Hematopoietic multipotent progenitor cell treated with erythropoietin and hydrocortisone succinate and interleukin-3 and kit ligand, for 6 days (in vitro differentiated cells): Measurements from ENCODE around the gene ZNF561.
"Not testable (repeated sequence)": the region's sequence is repeated elsewhere in the genome, so short reads cannot be mapped to it uniquely, and the experiment has no call there.

Experiments
- DNase-seq: peaks from one replicate; pipeline ENCODE4 v3.0.0-alpha.2; 2015

ZNF561 gene

DNA sequence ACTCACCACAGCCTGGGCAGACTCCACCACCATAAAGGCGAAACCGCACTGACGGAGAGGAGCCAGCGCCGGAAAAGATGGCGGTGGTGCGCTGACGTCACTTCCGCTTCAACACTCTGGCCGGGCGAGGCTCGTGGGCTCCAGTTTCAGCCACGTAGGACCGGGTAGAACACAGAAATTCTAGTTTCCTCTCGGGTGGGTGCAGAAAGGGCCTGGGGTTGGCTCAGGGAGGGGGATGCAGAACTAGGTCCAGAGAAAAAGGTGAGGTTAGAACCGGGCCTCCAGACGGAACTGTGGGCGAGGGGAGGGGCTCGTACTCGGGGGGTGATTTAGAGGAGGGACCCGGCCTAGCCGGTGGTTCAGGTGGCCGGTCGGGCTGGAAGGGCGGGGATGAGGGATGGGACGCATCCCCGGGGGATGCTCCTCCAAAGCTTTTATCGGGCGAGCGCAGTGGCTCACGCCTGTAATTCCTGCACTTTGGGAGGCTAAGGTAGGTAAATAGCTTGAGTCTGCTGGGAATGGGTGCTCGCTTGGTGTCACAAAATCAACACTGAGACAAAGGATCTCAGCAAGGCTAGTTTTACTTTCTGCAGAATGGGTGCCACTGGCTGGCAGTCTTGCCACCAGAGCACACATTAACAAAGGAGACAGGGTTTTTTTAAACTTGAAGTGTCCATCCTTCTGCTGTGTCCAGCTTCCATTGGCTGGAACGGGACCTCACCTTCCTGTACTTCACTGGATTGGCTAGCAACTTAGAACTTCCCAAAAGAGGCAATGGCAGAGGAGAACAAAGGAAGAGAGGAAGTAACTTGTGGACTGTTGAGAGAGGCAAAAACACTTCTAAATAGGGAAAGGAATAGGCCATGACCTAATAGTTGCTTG lies at the start of gene ZNF561:
ZNF561 (minus strand) TSS at position 77 of the 882 bp plus-strand sequence. CDS start 1,776 bp downstream, outside the sequence.
- peak; percentile 94 for DNase-seq

DNA sequence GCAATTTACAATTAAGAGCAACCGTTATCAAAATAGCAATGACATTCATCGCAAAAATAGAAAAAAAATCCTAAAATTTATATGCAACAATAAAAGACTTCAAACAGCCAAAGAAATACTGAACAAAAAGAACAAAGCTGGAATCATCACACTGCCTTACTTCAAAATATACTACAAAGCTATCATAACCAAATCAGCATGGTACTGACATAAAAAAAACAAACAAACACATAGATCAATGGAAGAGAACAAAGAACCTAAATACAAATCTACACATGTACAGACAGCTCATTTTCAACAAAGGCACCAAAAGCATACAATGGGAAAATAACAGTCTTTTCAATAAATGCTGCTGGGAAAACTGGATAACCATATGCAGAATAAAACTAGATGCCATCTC lies 47.5 kb upstream of the ZNF561 start:
- no peak for DNase-seq

DNA sequence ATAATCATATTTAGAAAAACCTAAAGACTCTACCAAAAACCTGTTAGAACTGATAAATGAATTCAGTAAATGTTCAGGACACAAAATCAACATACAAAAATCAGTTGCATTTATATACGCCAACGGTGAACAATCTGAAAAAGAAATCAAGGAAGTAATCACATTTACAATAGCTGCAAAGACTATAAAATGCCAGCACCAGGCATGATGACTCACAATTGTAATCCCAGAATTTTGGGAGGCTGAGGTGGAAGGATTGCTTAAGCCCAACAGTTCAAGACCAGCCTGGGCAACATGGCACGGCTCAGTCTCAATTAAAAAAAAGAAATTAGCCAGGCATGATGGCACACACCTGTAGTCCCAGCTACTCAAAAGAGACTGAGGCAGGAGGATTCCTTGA lies 46.9 kb upstream of the ZNF561 start:
- DNase-seq, result no peak

DNA sequence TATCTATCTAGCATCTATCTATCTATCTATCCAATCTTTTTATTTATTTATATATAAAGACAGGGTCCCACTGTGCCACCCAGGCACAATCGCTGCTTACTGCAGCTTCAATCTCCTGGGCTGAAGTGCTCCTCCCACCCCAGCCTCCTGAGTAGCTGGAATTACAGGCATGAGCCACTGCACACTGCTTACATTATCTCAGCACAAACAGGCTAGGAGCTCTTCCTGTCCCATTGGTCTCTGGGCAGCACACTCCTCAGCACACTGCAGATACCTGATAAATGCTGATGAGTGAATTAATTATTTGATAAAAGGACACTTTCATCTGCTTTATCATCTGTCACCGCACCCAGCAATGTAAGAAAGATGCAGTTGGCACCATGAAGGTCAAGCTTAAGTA lies 37.7 kb upstream of the ZNF561 start:
- peak; percentile 68 for DNase-seq

DNA sequence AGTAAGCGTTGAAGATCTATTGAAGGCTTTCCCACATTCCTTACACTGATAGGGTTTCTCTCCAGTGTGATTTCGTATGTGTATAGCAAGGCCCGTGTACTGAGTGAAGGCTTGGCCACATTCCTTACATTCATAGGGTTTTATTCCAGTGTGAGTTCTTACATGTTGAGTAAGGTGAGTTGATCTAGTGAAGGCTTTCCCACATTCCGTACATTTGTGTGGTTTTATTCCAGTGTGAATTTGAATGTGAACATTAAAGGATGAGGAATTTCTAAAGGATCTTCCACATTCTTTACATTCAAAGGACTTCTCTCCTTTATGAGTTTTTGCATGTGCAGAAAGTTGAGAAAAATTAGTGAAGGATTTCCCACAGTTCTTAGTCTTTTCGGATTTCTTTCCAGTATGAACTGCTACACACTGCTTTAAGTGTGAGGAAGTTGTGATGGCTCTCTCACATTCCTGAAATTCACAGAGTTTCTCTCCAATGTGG lies 32.1 kb upstream of the ZNF561 start:
- not testable (repeated sequence) for DNase-seq

DNA sequence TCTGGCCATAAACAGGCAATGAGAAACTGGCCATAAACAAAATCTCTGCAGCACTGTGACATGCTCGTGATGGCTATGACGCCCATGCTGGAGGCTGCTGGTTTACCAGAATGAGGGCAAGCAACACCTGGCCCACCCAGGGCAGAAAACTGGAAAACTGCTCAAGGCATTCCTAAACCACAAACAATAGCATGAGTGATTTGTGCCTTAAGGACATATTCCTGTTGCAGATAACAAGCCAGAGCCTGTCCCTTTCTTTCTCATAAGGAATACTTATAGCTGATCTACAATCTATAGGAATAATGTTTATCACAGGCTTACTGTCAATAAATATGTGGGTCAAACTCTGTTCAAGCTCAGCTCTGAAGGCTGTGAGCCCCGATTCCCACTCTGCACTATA lies 30.4 kb upstream of the ZNF561 start:
- DNase-seq, result not testable (repeated sequence)

DNA sequence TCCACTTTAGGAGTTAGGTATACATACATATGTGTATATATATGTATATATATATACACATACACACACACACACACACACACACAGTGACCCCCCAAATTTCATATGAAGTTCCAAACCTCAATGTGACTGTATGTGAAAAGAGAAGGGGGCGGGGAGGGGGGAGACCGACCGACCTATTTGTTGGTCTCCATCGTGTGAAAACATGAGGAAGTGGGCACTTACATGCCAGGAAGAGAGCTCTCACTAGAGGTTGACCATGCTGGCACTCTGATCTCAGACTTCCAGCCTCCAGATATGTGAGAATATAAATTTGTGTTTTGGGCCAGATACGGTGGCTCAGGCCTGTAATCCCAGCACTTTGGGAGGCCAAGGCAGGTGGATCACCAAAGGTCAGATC lies 29.3 kb upstream of the ZNF561 start:
- DNase-seq, result no peak

DNA sequence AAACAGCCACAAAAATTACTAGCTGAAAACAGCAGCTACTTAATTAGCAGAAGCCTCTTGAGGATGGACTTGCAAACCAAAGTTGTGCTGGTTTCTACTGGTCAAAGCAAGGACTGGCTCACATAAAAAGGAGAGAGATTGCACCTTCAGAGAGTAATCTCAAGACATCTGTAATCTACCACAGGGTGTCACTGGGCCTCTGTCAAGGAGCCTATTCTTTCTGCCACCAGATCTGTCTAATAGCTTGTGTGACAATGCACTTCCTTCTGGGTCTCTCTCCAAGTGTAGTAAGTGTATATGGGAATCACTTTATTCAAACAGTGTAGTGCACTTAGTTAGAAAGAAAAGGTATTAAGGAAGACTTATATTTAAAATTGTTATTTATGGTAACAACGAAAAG lies 24.4 kb upstream of the ZNF561 start:
- peak; percentile 52 for DNase-seq

DNA sequence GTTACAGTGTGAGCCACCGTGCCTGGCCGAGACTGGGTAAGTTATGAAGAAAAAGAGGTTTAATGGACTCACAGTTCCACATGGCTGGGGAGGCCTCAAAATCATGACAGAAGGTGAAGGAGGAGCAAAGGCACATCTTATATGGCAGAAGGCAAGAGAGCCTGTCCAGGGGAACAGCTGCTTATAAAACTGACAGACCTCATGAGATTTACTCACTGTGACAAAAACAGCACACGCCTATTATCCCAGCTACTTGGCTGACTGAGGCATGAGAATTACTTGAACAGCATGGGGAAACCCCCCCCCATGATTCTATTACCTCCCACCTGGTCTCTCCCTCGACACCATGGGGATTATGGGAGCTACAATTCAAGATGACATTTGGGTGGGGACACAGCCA lies 23.4 kb upstream of the ZNF561 start:
- no peak for DNase-seq

DNA sequence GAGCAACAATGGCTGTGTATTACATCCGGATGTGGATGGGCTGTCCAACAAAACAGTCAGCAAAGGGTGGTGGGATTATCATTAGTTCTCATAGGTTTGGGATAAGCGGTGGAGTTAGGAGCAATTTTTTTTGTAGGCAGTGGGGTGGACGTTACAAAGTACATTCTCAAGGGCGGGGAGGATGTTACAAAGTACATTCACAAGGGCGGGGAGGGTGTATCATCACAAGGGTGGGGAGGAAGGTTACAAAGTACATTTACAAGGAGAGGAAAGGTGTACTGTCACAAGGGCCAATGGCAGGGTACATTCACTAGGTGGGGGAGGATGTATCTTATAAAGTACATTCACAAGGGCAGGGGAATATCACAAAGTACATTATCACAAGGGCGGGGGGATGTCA lies 20.8 kb upstream of the ZNF561 start:
- DNase-seq, result no peak

DNA sequence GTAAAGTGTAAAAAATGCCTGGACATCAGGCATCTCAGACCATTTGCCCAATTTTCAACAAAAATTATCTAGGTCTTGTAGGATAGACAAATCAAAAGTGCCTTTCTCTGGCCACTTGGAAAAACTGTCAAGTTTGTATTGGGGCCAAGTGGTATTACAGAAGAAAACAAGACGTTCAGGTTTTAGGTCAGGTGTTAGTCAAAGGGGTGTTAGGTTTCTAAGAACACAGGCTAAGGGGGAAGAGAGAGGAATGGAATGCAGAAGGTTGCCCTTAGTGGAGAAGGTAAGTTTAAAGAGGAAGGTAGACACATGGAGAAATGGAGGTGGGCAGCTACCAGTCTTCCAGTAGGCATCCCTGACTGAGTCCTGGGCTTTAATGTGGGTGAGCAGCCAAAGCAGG lies 19.9 kb upstream of the ZNF561 start:
- DNase-seq, result no peak

DNA sequence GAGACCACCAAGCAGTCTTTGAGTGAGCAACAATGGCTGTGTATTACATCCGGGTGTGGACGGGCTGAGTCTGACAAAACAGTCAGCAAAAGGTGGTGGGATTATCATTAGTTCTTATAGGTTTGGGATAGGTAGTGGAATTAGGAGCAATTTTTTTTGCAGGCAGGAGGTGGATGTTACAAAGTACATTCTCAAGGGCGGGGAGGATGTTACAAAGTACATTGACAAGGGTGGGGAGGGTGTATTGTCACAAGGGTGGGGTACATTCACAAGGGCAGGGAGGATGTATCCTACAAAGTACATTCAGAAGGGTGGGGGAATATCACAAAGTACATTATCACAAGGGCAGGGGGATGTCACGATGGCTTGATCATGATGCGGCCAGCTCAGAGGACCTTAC lies 15.0 kb upstream of the ZNF561 start:
- no peak for DNase-seq

DNA sequence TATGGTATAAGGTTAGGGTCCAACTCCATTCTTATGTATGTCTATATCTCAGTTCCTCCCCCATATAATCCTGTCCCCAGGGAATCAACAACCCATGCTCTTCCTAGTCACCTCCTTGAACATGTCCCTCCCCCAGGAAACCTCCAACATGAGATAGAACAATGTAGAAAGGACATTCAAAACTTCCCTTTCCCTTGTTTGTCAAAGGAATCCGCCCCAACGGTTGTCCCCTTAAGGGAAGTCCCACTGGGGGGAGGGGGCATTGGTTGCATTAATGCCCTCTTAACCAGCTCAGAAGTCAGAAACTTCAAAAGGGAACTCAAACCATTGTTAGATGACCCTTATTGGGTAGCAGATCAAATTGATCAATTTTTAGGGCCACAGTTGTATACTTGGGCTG lies 6.8 kb upstream of the ZNF561 start:
- DNase-seq, result no peak

DNA sequence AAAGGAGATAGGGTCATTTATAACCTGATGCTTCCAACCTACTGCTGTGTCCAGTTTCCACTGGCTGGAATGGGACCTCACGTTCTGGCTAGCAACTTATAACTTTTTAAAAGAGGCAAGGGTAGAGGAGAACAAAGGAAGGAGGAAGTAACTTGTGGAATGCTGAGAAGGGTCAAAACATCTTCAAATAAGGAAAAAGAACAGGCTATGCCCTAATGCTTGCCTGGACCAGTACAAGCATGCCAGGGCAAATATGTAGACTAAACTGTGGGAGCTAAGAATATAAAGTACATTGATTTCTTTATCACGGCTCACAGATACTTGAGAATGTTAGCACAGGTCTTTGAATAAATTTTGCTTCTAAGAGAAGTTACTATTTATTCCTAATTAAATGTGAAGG lies 1.5 kb upstream of the ZNF561 start:
- no peak for DNase-seq

DNA sequence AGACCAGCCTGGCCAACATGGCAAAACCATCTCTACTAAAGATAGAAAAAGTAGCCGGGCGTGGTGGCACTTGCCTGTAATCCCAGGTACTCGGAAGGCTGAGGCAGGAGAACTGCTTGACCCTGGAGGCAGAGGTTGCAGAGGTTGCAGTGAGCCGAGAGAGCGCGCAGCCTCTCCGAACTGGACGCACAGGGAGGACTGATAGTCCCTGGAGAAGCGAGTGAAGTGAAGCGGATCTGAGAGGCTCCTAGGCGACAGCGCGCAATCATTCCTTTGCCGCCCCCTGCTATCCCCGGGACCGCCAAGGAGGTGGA lies 233 bp downstream of the ZNF561 start:
- DNase-seq, result no peak

DNA sequence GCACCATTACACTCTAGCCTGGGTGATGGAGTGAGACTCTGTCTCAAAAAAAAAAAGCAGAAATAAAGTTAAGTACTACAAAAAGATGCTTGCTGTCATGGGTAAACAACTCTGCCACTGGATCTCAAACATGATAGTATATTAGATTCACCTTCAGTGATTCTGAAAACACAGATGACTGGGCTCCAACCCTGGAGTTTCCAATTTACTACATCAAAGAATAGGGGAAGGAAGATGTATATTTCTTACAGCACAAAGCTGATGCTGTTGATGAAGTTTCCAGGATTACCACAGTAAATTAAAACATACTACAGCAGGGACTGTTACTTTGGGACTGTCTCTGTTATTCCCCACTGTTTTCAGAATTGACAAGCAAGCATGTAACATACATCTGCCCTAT lies 5.2 kb downstream of the ZNF561 start:
- DNase-seq, result no peak

DNA sequence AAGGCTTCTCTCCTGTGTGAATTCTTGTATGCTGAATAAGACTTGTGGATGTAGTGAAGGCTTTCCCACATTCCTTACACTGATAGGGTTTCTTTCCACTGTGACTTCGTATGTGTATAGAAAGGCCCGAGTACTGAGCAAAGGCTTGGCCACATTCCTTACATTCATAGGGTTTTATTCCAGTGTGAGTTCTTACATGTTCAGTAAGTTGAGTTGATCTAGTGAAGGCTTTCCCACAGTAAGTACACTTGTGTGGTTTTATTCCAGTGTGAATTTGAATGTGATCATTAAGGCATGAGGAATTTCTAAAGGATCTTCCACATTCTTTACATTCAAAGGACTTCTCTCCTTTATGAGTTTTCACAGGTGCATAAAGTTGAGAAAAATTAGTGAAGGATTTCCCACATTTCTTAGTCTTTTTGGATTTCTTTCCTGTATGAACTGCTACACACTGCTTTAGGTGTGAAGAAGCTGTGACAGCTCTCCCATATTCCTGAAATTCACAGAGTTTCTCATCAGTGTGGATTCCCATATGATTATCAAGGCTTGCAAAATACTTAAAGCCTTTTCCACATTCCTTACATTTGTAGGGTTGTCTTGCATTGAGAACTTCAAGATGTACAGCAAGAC lies 10.4 kb downstream of the ZNF561 start:
- no peak for DNase-seq

DNA sequence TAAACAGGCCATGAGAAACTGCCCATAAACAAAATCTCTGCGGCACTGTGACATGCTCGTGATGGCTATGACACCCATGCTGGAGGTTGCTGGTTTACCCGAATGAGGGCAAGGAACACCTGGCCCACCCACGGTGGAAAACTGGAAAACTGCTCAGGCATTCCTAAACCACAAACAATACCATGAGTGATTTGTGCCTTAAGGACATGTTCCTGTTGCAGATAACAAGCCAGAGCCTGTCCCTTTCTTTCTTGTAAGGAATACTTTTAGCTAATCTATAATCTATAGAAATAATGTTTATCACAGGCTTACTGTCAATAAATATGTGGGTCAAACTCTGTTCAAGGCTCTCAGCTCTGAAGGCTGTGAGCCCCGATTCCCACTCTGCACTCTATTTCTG lies 12.1 kb downstream of the ZNF561 start:
- DNase-seq, result no peak

DNA sequence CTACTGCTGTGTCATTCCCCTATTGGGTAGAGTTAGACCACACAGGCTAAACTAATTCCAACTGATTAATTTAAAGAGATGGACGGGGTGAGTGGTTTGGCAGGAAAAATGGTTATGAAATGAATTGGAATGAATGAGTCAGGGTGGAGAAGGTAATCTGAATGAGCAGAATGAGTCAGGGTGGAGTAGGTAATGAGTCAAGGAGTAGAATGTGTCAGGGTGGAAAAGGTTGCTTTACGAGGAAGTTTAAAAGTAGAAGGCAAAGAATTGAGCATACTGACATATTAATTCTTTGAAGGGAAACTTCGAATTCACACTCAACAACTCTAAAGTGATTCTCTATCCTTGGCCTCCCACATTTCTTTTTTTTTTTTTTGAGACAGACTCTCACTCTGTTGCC lies 24.0 kb downstream of the ZNF561 start:
- no peak for DNase-seq

DNA sequence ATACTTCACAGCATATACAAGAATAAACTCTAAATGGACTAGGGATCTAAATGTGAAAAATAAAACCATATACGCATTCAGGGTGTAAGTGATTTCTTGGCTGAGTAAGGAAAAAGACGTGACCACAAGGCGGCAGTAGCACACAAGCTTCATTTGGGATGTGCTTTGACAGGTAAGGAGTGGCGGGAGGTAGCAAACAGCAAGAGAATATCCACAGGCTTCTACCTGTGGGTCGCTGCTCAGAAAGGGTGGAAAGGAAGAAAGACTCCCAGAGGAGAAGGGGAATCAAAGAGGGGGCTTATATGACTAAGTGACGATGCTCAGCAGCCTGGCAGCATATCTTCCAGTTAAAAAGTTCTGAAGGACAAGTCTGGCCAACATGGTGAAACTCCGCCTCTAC lies 34.3 kb downstream of the ZNF561 start:
- DNase-seq, result peak; percentile 79

DNA sequence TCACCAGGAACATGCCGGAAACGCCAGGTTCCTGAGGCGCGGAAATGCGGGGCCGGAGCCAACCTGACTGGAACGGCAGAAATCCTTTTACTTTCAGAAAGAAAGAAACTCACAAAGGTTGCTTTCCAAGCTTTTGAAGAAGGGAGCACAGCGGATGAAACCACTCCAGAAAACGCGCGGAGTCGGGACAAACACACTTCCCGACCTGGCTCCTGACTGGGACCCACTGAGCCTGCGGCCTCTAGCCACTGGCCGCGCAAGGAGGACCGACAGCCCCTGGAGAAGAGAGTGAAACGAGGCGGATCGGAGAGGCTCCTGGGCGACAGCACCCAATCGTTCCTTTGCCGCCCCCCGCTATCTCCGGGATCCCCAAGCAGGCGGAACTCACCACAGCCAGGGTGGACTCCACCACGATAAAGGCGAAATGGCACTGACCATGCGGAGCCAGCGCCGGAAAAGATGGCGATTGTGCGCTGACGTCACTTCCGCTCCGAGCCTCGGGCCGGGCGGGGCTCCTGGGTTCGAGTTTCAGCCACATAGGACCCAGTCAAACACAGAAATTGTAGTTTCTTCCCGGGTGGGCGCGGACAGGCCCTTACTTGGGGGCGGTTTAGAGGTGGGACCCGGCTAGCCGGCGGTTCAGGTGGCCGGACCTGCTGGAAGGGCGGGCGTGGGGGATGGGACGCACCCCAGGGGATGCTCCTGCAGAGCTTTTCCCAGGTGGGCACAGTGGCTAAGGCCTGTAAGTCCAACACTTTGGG lies 36.8 kb downstream of the ZNF561 start, which contains the start of gene ZNF121:
ZNF121 (minus strand) TSS at position 432 of the 761 bp plus-strand sequence. CDS start 16,407 bp downstream, outside the sequence.
- peak; percentile 94 for DNase-seq

DNA sequence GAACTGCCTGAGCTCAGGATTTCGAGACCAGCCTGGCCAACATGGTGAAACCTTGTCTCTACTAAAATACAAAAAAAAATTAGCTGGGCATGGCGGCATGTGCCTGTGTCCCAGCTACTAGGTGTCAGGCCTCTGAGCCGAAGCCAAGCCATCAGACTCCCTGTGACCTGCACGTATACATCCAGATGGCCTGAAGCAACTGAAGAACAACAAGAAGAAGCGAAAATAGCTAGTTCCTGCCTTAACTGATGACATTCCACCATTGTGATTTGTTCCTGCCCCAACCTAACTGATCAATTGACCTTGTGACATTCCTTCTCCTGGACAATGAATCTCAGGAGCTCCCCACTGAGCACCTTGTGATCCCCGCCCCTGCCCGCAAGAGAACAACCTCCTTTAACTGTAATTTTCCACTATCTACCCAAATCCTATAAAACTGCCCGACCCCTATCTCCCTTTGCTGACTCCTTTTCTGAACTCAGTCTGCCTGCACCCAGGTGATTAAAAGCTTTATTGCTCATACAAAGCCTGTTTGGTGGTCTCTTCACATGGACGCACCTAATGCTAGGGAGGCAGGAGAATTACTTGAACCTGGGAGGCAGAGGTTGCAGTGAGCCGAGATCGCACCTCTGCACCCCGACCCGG lies 38.8 kb downstream of the ZNF561 start:
- DNase-seq, result not testable (repeated sequence)

DNA sequence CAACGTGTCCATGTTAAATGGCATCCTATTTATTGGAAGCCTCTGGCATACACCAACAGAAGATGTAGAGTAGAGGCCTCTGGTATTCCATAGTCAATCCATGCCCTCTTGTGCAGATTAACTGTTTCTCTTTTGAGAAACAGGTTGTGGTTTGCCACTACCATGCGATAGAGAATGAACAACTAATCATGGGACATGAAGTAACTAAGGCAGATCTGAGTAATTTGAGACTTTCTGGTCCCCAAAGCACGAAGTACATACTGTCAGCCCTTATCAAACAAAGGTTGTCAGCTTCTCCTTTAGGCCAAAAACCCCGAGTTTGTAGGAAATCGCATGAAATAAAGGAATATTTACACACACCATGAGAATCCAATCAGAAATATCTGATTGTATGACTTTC lies 40.3 kb downstream of the ZNF561 start:
- no peak for DNase-seq
